Brain microvascular endothelial cell (primary cell): Measurements from ENCODE around the gene SLC25A13.

ENCODE experiments used
- DNase-seq: peaks from one replicate; pipeline ENCODE4 v3.0.0-alpha.2; 2020
- H3K27ac ChIP-seq: fragments of 250-450 bp; sonication (Bioruptor Pico); 2 replicates; pipeline ENCODE4 v1.5.1; 2020; ENCODE audit warnings: mild to moderate bottlenecking, moderate library complexity
- H3K27me3 ChIP-seq: fragments of 250-450 bp; sonication (Bioruptor Pico); replicated peaks from 2 replicates; pipeline ENCODE4 v1.5.1; 2020; ENCODE audit warnings: mild to moderate bottlenecking
- H3K36me3 ChIP-seq: fragments of 250-450 bp; sonication (Bioruptor Pico); replicated peaks from 2 replicates; pipeline ENCODE4 v1.5.1; 2020; ENCODE audit warnings: mild to moderate bottlenecking
- H3K4me3 ChIP-seq: 2 replicates; pipeline ENCODE4 v1.5.1; 2011; ENCODE audit warnings: low read depth, mild to moderate bottlenecking, control low read depth, low read length, moderate library complexity
- in situ Hi-C: cut with HindIII; loops from 2 replicates; pipeline ENCODE4 v1.10.0; 2017; ENCODE audit warnings: low sequenced_read_pairs, low pct_ligation_motif_present
- TF ChIP-seq, protein P1 (sequence below): IDR thresholded peaks from 2 replicates; pipeline ENCODE4 v1.5.1; 2011; ENCODE audit warnings: low read depth, mild to moderate bottlenecking, moderate library complexity, low read length, control low read depth, inconsistent platforms; ENCODE audit errors: missing control alignments

The SLC25A13 gene

DNA sequence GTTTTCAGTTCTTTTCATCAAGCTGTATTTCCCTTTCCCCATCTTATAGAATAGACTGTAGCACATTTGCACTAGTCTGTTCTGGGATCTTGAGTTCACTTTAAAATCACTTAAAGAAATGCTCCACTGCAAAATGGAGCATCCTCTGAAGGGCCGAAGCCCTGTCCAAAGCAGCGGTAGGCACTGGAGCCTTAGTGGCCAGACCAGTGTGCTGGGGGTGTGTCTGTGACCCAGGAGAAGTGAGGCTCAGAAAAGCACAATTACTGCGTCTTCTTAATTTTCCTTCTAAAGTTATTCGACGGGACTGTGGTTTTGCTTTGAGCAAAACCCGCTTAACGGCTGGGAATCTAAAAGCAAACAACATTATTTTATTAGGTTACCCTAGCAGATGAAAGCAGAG lies 205.7 kb downstream of the SLC25A13 start:
- no peak overlapping the region for H3K4me3 ChIP-seq
- DNase-seq, result no peak
- TF ChIP-seq, protein P1, sequence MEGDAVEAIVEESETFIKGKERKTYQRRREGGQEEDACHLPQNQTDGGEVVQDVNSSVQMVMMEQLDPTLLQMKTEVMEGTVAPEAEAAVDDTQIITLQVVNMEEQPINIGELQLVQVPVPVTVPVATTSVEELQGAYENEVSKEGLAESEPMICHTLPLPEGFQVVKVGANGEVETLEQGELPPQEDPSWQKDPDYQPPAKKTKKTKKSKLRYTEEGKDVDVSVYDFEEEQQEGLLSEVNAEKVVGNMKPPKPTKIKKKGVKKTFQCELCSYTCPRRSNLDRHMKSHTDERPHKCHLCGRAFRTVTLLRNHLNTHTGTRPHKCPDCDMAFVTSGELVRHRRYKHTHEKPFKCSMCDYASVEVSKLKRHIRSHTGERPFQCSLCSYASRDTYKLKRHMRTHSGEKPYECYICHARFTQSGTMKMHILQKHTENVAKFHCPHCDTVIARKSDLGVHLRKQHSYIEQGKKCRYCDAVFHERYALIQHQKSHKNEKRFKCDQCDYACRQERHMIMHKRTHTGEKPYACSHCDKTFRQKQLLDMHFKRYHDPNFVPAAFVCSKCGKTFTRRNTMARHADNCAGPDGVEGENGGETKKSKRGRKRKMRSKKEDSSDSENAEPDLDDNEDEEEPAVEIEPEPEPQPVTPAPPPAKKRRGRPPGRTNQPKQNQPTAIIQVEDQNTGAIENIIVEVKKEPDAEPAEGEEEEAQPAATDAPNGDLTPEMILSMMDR, result no peak
- in situ Hi-C loops, result no loop called here
- no peaks in the 10 kb centered on the region for H3K27me3 ChIP-seq
- H3K27ac ChIP-seq, result no peak overlapping the region
- H3K36me3 ChIP-seq, result no peaks in the 10 kb centered on the region

DNA sequence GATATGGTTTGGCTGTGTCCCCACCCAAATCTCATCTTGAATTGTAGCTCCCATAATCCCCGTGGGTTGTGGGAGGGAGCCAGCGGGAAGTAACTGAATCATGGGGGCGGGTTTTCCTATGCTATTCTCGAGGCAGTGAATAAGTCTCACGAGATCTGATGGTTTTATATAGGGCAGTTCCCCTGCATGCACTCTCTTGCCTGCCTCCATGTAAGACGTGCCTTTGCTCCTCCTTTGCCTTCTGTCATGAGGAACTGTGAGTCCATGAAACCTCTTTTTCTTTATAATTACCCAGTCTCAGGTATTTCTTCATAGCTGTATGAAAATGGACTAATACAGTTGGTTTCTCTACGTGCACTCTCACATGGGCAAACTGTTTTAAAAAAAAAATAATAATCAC lies 207.7 kb downstream of the SLC25A13 start:
- Histone ChIP-seq H3K4me3 (no peak overlapping the region), H3K27me3 (no peaks in the 10 kb centered on the region), H3K27ac (no peak overlapping the region), H3K36me3 (no peaks in the 10 kb centered on the region)
- TF ChIP-seq, protein P1, result no peak
- in situ Hi-C loops, result no loop called here
- no peak for DNase-seq

- no peaks in the 10 kb centered on the region for H3K27me3 ChIP-seq
- H3K36me3 ChIP-seq, result no peaks in the 10 kb centered on the region
- TF ChIP-seq, protein P1, result no peak
- no peak overlapping the region for H3K27ac ChIP-seq
- in situ Hi-C loops, result no loop called here
- no peak overlapping the region for H3K4me3 ChIP-seq
- no peak for DNase-seq
These were observed 210.5 kb downstream of the SLC25A13 start for GRCh38 chr7:96111405-96111804.

DNA sequence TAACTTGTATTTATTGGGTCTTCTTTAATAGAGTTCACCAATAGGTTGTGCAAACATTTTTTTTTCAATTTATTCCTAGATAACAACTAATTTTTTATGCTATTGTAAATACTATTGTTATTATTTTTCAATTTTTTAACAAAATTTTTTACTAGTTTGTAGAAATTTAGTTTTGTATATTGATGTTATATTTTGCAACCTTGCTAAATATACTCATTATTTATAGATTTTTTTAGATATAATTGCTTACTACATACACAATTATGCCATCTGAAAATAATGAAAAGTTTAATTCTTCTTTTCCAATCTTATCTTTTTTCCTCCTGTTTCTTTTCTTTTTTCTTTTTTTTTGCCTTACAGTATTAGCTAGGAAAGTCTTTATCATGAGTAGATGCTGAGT lies 216.9 kb downstream of the SLC25A13 start:
- TF ChIP-seq, protein P1, result no peak
- Histone ChIP-seq H3K4me3 (no peak overlapping the region), H3K36me3 (no peaks in the 10 kb centered on the region)

GRCh38 chr7:96102096-96102811 lies 219.6 kb downstream of the SLC25A13 start:
- Histone ChIP-seq H3K27ac (no peak overlapping the region), H3K4me3 (no peak overlapping the region), H3K36me3 (no peaks in the 10 kb centered on the region), H3K27me3 (no peaks in the 10 kb centered on the region)
- in situ Hi-C loops, result no loop called here
- DNase-seq, result no peak
- TF ChIP-seq, protein P1, result no peak

More for the DNA sequence above, 216.9 kb downstream of the SLC25A13 start:
- Histone ChIP-seq H3K27me3 (no peaks in the 10 kb centered on the region), H3K27ac (no peak overlapping the region)
- DNase-seq, result no peak
- in situ Hi-C loops, result no loop called here

- no peak for DNase-seq
- in situ Hi-C loops, result no loop called here
- Histone ChIP-seq H3K27me3 (no peaks in the 10 kb centered on the region), H3K36me3 (no peaks in the 10 kb centered on the region), H3K4me3 (no peak overlapping the region), H3K27ac (no peak overlapping the region)
- TF ChIP-seq, protein P1, result no peak
These were observed 221.2 kb downstream of the SLC25A13 start for GRCh38 chr7:96100737-96101136.
